Neural crest cell (in vitro differentiated cells): ENCODE results near the gene HBG2. TPM values are rescaled to one million over a fixed set of nuclear protein-coding genes. Genes with fewer than 3 reads are reported as not detected.

Source experiments
- DNase-seq: peaks from one replicate; pipeline ENCODE4 v3.0.0; 2021; ENCODE audit warnings: low read depth, mixed read lengths, low spot score
- H3K27ac Mint-ChIP-seq: one replicate; pipeline ENCODE4 v1.8.0; 2021; ENCODE audit warnings: mild to moderate bottlenecking, mixed read lengths; ENCODE audit not compliant: unreplicated experiment
- H3K27me3 Mint-ChIP-seq: 2 replicates; pipeline ENCODE4 v1.8.0; 2021; ENCODE audit warnings: low read depth, mild to moderate bottlenecking, mixed read lengths
- H3K36me3 Mint-ChIP-seq: 2 replicates; pipeline ENCODE4 v1.8.0; 2021; ENCODE audit warnings: low read depth, mild to moderate bottlenecking, mixed read lengths
- H3K4me1 Mint-ChIP-seq: 2 replicates; pipeline ENCODE4 v1.8.0; 2021; ENCODE audit warnings: mixed read lengths
- H3K4me3 Mint-ChIP-seq: one replicate; pipeline ENCODE4 v1.8.0; 2021; ENCODE audit warnings: mild to moderate bottlenecking, mixed read lengths
- H3K9me3 Mint-ChIP-seq: 2 replicates; pipeline ENCODE4 v1.8.0; 2021; ENCODE audit warnings: mixed read lengths
- total RNA-seq: library from RNA; stranded (reverse); gene quantifications from 2 replicates; pipeline ENCODE4 v1.2.1, GENCODE V29; 2021
- TF ChIP-seq, protein P1 (sequence below): fragments of 200-600 bp; sonication (generic); conservative IDR thresholded peaks from 2 replicates; pipeline ENCODE4 v1.5.0; 2021; ENCODE audit warnings: antibody characterized with exemption, mild to moderate bottlenecking

The HBG2 gene
- total RNA-seq, 1 donor from 2014 or later = not detected

DNA sequence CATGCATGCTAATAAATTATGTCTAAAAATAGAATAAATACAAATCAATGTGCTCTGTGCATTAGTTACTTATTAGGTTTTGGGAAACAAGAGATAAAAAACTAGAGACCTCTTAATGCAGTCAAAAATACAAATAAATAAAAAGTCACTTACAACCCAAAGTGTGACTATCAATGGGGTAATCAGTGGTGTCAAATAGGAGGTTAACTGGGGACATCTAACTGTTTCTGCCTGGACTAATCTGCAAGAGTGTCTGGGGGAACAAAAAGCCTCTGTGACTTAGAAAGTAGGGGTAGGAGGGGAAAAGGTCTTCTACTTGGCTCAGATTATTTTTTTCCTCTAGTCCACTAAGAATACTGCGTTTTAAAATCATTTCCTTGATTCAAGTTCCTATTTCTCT, 26.9 kb downstream of the HBG2 start:
- H3K9me3 Mint-ChIP-seq = no peaks in the 10 kb centered on the region
- no peaks in the 10 kb centered on the region for H3K27me3 Mint-ChIP-seq
- peaks cover 8% of the 10 kb centered on the region for H3K4me1 Mint-ChIP-seq
- H3K4me3 Mint-ChIP-seq = no peak overlapping the region
- H3K27ac Mint-ChIP-seq = no peak overlapping the region
- TF ChIP-seq, protein P1, sequence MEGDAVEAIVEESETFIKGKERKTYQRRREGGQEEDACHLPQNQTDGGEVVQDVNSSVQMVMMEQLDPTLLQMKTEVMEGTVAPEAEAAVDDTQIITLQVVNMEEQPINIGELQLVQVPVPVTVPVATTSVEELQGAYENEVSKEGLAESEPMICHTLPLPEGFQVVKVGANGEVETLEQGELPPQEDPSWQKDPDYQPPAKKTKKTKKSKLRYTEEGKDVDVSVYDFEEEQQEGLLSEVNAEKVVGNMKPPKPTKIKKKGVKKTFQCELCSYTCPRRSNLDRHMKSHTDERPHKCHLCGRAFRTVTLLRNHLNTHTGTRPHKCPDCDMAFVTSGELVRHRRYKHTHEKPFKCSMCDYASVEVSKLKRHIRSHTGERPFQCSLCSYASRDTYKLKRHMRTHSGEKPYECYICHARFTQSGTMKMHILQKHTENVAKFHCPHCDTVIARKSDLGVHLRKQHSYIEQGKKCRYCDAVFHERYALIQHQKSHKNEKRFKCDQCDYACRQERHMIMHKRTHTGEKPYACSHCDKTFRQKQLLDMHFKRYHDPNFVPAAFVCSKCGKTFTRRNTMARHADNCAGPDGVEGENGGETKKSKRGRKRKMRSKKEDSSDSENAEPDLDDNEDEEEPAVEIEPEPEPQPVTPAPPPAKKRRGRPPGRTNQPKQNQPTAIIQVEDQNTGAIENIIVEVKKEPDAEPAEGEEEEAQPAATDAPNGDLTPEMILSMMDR = no peak
- H3K36me3 Mint-ChIP-seq = no peaks in the 10 kb centered on the region
- DNase-seq = no peak

DNA sequence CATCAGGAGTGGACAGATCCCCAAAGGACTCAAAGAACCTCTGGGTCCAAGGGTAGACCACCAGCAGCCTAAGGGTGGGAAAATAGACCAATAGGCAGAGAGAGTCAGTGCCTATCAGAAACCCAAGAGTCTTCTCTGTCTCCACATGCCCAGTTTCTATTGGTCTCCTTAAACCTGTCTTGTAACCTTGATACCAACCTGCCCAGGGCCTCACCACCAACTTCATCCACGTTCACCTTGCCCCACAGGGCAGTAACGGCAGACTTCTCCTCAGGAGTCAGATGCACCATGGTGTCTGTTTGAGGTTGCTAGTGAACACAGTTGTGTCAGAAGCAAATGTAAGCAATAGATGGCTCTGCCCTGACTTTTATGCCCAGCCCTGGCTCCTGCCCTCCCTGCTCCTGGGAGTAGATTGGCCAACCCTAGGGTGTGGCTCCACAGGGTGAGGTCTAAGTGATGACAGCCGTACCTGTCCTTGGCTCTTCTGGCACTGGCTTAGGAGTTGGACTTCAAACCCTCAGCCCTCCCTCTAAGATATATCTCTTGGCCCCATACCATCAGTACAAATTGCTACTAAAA, 27.8 kb downstream of the HBG2 start, which contains the start of gene HBB:
HBB (minus strand) TSS at position 340 of the 579 bp plus-strand sequence; CDS start at position 290, 50 bp downstream.
- Mint-ChIP-seq H3K27me3 (no peaks in the 10 kb centered on the region), H3K4me3 (no peak within 1 kb of the TSS), H3K27ac (no peak within 1 kb of the TSS), H3K9me3 (no peaks in the 10 kb centered on the region), H3K36me3 (no peaks in the 10 kb centered on the region), H3K4me1 (peaks cover 8% of the 10 kb centered on the region)
- DNase-seq = no peak
- TF ChIP-seq, protein P1 = no peak

DNA sequence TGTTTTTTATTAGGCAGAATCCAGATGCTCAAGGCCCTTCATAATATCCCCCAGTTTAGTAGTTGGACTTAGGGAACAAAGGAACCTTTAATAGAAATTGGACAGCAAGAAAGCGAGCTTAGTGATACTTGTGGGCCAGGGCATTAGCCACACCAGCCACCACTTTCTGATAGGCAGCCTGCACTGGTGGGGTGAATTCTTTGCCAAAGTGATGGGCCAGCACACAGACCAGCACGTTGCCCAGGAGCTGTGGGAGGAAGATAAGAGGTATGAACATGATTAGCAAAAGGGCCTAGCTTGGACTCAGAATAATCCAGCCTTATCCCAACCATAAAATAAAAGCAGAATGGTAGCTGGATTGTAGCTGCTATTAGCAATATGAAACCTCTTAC, 29.1 kb downstream of the HBG2 start:
- H3K27me3 Mint-ChIP-seq = no peaks in the 10 kb centered on the region
- no peak overlapping the region for H3K4me3 Mint-ChIP-seq
- H3K27ac Mint-ChIP-seq = no peak overlapping the region
- H3K4me1 Mint-ChIP-seq = peaks cover 8% of the 10 kb centered on the region
- DNase-seq = no peak
- H3K9me3 Mint-ChIP-seq = no peaks in the 10 kb centered on the region
- H3K36me3 Mint-ChIP-seq = no peaks in the 10 kb centered on the region
- TF ChIP-seq, protein P1 = no peak

DNA sequence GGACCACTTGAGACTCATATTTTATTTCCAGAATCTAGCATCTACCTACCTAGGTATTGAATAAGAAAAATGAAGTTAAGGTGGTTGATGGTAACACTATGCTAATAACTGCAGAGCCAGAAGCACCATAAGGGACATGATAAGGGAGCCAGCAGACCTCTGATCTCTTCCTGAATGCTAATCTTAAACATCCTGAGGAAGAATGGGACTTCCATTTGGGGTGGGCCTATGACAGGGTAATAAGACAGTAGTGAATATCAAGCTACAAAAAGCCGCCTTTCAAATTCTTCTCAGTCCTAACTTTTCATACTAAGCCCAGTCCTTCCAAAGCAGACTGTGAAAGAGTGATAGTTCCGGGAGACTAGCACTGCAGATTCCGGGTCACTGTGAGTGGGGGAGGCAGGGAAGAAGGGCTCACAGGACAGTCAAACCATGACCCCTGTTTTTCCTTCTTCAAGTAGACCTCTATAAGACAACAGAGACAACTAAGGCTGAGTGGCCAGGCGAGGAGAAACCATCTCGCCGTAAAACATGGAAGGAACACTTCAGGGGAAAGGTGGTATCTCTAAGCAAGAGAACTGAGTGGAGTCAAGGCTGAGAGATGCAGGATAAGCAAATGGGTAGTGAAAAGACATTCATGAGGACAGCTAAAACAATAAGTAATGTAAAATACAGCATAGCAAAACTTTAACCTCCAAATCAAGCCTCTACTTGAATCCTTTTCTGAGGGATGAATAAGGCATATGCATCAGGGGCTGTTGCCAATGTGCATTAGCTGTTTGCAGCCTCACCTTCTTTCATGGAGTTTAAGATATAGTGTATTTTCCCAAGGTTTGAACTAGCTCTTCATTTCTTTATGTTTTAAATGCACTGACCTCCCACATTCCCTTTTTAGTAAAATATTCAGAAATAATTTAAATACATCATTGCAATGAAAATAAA, 29.8 kb downstream of the HBG2 start:
- Mint-ChIP-seq H3K36me3 (no peaks in the 10 kb centered on the region), H3K4me3 (no peak overlapping the region), H3K4me1 (peaks cover 8% of the 10 kb centered on the region), H3K27ac (no peak overlapping the region), H3K27me3 (no peaks in the 10 kb centered on the region), H3K9me3 (no peaks in the 10 kb centered on the region)
- no peak for DNase-seq
- TF ChIP-seq, protein P1 = no peak

DNA sequence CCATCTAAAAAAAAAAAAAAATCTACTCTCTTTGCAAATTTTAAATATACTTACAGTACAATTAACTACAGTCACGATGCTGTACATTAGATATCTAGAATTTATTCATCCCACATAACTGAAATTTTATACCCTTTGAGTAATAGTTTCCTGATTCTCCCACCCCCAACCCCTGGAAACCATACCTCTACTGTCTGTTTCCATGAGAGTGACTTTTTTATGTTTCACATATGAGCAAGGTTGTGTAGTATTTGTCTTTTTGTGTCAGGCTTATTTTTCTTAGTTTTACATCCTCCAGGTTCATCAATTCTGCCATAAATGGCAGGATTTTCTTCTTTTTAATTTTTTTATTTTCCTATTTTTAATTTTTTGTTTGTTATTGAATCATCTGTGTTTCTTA, 30.9 kb downstream of the HBG2 start:
- Mint-ChIP-seq H3K27ac (no peak overlapping the region), H3K4me3 (no peak overlapping the region), H3K36me3 (no peaks in the 10 kb centered on the region), H3K9me3 (no peaks in the 10 kb centered on the region), H3K27me3 (no peaks in the 10 kb centered on the region), H3K4me1 (no peaks in the 10 kb centered on the region)
- TF ChIP-seq, protein P1 = no peak
- DNase-seq = no peak
